ENCODE data around the gene POU2F3.

Gene POU2F3

DNA sequence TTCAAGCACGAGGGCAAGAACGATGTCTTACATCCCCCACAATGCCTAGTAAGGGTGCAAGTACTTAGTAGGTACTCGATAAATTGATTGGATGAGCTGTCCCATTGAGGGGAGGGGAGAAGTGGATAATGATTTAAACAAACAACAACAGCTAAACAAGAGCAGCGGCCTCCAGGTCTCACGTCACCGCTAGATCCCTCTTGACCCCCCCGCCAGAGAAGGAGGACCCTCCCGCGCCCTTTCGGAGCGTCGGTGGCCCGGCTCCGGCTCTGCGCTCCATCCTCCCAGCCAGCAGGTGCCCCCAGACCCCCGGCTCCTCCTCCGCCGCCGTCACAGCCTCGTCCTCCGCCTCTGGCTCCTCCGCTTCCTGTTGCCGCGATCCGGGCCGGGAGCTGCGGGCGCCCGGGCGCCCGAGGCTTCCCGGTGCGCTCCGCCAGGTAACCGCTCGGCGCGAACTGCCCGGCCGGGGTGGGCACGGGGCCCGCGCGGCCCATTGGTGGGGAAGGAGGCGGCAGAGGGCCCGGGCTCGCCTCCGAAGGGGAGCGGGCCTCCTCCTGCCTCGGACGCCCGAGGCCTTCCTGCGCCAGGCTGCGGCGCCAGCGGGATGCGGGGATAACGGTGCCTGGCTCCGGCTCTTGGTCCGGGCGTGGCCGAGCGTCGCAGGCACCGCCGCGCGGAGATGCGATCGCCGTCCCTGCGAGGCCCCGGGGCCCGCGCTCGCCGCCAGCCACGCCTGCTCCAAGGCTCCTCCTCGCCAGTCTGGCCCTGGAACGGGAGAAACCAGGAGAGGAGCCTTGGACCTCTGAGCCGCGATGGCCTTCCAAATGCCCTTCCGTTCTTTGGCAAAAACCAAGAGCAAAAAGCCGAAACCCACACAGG lies 85.2 kb downstream of the POU2F3 start, which contains the start of gene TLCD5:
TSS of gene TLCD5 (plus strand) at position 368 of the 879 bp plus-strand sequence. CDS start 2,143 bp downstream, outside the sequence.
- DNase-seq, result no peak

DNA sequence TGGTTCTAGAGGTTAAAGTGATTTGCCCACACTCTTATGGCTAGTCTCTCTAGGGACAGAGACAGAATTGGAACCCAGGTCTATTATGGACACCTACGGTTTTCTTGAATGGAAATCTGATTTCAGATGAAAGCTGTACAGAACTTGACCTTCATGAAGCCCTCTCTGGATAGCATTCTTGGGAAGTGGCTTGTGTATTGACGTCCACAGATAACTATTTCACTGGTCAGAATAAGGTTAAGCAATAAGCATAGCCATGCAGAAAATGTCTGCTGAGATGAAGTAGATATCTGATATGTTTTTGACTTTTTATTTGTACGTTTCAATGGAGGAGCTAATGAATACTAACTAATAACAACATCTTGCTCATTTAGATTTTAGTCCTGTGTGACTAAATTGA lies 86.3 kb downstream of the POU2F3 start:
- DNase-seq, result no peak

- no peak for DNase-seq
Observed at GRCh38 chr11:120326845-120327281, 86.9 kb downstream of the POU2F3 start.

DNA sequence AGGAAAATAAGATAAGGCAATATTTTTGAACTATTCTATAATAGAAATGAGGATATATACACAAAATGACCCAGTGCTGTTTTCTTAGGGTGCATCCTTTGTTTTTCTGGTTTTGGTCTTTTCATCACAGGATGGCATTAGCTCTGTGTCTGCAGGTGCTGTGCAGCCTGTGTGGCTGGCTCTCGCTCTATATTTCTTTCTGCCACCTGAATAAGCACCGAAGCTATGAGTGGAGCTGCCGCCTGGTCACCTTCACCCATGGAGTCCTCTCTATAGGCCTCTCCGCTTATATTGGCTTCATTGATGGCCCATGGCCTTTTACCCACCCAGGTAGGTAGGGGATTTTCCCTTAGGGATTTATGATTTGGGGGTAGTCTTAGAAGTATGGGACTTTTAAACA lies 87.4 kb downstream of the POU2F3 start:
- no peak for DNase-seq

- no peak for DNase-seq
Observed at GRCh38 chr11:120329556-120329955, 89.6 kb downstream of the POU2F3 start.

- no peak for DNase-seq
Observed at GRCh38 chr11:120330045-120330444, 90.1 kb downstream of the POU2F3 start.

- no peak for DNase-seq
Observed at GRCh38 chr11:120331301-120331996, 91.5 kb downstream of the POU2F3 start.

GRCh38 chr11:120332822-120333716 lies 93.1 kb downstream of the POU2F3 start:
- DNase-seq, result no peak

- DNase-seq, result no peak
Observed at GRCh38 chr11:120333801-120334200, 93.9 kb downstream of the POU2F3 start.

DNA sequence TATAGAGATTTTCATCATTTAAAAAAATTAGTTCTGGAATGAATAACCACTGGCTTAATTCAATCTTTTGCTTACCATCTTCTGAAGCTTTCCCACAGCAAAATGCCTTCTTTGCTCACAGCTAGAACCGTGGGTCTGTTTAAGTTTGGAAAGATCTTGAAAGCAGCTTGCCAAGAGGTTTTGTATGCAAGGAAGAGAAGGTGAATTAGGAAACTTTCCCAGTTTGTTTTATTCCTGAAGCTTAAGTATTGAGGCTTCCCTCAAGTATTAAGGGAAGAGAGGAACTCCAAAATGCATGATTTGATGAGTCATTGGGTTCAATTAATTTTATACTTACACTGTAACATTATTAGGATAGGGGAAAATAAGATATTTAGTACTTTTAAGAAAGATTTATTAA lies 94.4 kb downstream of the POU2F3 start:
- DNase-seq, result no peak

DNA sequence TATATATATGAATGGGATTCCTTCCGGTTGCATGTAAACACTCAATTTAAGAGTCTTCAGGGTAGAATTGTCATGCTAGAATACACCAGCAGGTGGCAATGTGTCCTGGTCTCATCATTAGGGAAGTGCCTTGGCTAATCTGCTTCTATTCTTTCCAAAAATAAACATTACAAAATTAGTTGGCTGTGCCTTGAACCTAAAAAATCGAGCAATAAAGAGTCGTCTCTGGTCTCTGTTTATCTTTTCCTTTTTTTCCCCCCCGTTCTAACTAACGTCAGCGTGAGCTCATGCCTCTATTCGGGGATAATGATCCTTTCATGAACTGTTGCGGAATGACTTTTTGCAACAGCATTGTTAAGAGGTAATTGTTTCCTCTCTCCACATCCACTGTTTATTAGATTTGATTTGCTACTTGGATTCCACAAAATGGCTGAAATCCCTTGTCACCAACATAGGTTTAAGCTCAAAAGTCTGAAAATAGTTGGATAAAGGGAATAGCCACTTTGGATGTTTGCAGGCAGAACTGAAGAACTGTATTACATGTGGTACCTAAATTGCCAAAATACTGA lies 95.0 kb downstream of the POU2F3 start:
- peak; percentile 31 for DNase-seq

GRCh38 chr11:120335556-120335907 lies 95.6 kb downstream of the POU2F3 start:
- DNase-seq, result no peak

- peak; percentile 30 for DNase-seq
Observed at GRCh38 chr11:120335908-120336640, 96.1 kb downstream of the POU2F3 start, which contains the start of gene ARHGEF12. ARHGEF12 (plus strand) TSS chr11:120336413; CDS start chr11:120337244, 831 bp downstream.

GRCh38 chr11:120336641-120337354 lies 96.9 kb downstream of the POU2F3 start:
- DNase-seq, result no peak

DNA sequence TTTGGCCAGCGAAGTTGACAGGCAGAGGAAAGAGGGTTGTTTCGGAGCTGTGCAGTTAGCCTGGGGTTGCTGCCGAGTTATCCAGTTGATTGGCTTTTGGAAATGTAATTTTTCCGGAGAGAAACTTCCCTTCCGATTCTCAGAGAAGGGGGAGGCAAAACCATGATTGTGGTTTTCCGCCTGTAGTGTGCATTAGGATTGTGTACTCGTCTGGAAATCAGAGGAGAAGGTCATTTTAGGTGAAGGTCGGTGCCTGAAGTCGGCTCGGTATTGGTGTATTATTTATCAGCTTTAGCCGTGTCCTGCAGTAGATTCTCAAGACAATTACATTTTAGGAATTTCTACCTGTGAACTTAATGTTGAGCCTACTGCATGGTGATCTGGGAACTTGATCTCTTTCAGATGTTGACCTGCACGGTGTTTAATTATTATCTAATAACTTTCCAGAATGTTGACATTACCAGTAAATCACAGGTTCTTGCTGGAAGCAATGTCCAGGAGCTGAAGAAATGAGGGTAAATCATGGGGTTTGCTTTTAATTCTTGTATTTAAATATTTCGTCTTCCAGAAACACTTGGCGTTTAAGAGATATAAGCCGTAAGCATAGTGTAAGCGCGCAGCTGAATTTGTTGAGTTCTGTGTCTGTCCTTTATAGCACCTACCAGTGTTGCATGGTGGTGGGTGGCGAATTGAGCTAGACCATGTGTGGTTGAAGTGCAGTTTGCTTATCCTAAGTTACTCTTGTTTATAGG lies 97.6 kb downstream of the POU2F3 start:
- no peak for DNase-seq

- DNase-seq, result no peak
Observed at GRCh38 chr11:120338107-120338933, 98.4 kb downstream of the POU2F3 start.

GRCh38 chr11:120339394-120339890 lies 99.5 kb downstream of the POU2F3 start:
- no peak for DNase-seq

DNA sequence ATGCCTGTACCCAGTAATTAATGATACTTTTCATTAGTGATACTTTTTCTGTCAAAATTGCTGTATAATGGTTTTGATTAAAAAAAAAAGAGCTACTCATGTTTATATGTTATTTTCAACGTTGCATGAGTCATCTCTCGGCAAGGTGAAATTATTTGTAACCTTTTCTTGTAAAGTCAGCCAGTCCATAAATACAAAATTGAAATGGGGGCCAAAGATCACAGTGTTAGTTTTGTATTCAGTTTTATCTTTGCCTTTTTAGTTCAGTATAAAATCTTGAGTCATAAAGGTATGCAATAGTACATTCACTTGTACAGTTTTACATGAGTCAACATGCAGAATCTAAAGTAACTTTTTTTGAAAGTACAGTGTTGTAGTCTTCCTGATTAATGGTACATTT lies 100.6 kb downstream of the POU2F3 start:
- DNase-seq, result no peak

GRCh38 chr11:120342226-120342625 lies 102.3 kb downstream of the POU2F3 start:
- DNase-seq, result no peak
